AG04450 (cell line): ENCODE data around the gene TMEM143. TPM values are rescaled to one million over a fixed set of nuclear protein-coding genes. Genes with fewer than 3 reads are reported as not detected.
"Not testable (repeated sequence)": the region's sequence is repeated elsewhere in the genome, so short reads cannot be mapped to it uniquely, and the experiment has no call there.

Source experiments
- CTCF ChIA-PET: fragments of 300-600, 350-600 bp; formaldehyde crosslinking; extraction: SDS; loops from one replicate; lab custom pipeline; 2022; ENCODE audit warnings: antibody characterized with exemption, inconsistent platforms; lab: Charles Lee
- POLR2A ChIA-PET: fragments of 350-600 bp; formaldehyde crosslinking; extraction: SDS; loops from one replicate; lab custom pipeline; 2021; ENCODE audit warnings: antibody characterized with exemption, inconsistent platforms; lab: Yijun Ruan, JAX
- DNase-seq: peaks from one replicate; pipeline ENCODE4 v3.0.0-alpha.2; 2011; ENCODE audit warnings: low read depth, low spot score
- H3K27ac ChIP-seq: one replicate; pipeline ENCODE4 v1.5.1; 2012; ENCODE audit warnings: low read depth, low read length, control low read depth
- H3K27me3 ChIP-seq: one replicate; pipeline ENCODE4 v1.6.0; 2012; ENCODE audit warnings: low read length; ENCODE audit not compliant: control insufficient read depth, insufficient read depth
- H3K4me3 ChIP-seq: 2 replicates; pipeline ENCODE4 v1.5.1; 2011; ENCODE audit warnings: mild to moderate bottlenecking, low read depth, low read length, control low read depth
- H3K9me3 ChIP-seq: 2 replicates; pipeline ENCODE4 v1.5.1; 2012; ENCODE audit warnings: low read length; ENCODE audit not compliant: control insufficient read depth, insufficient read depth
- polyA plus RNA-seq: library from polyadenylated mRNA; depleted of rRNA; stranded (reverse); fragments of >200 nt; gene quantifications from 2 replicates; pipeline ENCODE4 v1.2.3, GENCODE V29; 2011
- TF ChIP-seq, protein P1 (sequence below): IDR thresholded peaks from 2 replicates; pipeline ENCODE4 v1.5.1; 2011; ENCODE audit warnings: low read depth, low read length, control low read depth, inconsistent platforms

TMEM143 gene
- polyA plus RNA-seq, 1 experiment = 5.1 TPM

DNA sequence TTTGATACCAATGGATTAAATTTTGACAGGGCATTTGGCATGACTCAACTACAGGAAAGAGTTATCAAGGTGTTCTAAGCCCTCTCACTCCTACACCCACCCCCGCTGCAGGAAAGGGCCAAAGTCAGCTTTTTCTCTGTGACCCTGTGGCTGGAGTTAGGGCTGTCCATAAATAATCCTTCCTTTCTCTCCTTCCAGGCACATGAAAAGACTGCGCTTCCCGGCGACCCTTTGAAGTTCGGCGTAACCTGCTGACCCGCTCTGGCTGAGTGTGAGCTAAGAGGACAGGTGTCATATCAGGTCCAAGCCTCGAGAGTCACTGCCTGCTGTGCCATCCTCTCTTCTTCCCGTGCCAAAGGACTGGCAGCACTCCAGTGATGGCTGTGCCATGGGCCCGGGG lies 68.3 kb downstream of the TMEM143 start:
- H3K27me3 ChIP-seq = no peaks in the 10 kb centered on the region
- ChIA-PET CTCF (interaction anchor here (1.4 kb wide), 1 partner anchor 28 kb away, joined by 3 read pairs; no protein-coding TSS in a partner anchor), POLR2A (no interaction called here)
- no peak for DNase-seq
- TF ChIP-seq, protein P1, sequence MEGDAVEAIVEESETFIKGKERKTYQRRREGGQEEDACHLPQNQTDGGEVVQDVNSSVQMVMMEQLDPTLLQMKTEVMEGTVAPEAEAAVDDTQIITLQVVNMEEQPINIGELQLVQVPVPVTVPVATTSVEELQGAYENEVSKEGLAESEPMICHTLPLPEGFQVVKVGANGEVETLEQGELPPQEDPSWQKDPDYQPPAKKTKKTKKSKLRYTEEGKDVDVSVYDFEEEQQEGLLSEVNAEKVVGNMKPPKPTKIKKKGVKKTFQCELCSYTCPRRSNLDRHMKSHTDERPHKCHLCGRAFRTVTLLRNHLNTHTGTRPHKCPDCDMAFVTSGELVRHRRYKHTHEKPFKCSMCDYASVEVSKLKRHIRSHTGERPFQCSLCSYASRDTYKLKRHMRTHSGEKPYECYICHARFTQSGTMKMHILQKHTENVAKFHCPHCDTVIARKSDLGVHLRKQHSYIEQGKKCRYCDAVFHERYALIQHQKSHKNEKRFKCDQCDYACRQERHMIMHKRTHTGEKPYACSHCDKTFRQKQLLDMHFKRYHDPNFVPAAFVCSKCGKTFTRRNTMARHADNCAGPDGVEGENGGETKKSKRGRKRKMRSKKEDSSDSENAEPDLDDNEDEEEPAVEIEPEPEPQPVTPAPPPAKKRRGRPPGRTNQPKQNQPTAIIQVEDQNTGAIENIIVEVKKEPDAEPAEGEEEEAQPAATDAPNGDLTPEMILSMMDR = no peak
- H3K4me3 ChIP-seq = no peak overlapping the region
- H3K9me3 ChIP-seq = peaks cover 2% of the 10 kb centered on the region; the same call in 1 of the 2 replicates
- H3K27ac ChIP-seq = no peak overlapping the region

DNA sequence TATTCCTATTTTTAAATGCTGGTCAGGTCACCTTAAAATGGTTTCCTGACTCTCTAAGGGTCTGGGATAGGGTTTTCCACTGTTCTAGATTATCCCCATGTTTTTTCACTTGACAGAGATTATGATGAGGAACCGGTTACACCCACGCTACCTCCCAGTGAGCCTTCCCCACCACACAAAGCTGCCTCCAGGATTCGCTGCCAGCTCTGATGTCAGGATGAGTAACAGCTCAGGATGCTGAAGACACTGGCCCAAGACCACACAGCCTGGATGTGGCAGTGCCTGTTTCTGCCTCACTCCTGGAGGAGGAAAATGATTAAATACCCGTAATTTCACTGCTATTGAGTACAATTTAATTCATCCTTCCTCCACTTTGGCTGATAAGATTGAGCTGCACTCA lies 70.9 kb downstream of the TMEM143 start:
- no peaks in the 10 kb centered on the region for H3K9me3 ChIP-seq
- DNase-seq = no peak
- H3K27me3 ChIP-seq = no peaks in the 10 kb centered on the region
- H3K4me3 ChIP-seq = no peak overlapping the region
- TF ChIP-seq, protein P1 = no peak
- POLR2A ChIA-PET = interaction anchor here (0.8 to 1.2 kb wide), 2 partner anchors 24 to 26 kb away, joined by 3 read pairs; no protein-coding TSS in a partner anchor
- CTCF ChIA-PET = interaction anchor here (0.7 to 1.3 kb wide), 4 partner anchors 26 to 328 kb away, joined by 3 to 6 read pairs (median 3); partner anchors contain the start of gene KDELR1
- no peak overlapping the region for H3K27ac ChIP-seq

DNA sequence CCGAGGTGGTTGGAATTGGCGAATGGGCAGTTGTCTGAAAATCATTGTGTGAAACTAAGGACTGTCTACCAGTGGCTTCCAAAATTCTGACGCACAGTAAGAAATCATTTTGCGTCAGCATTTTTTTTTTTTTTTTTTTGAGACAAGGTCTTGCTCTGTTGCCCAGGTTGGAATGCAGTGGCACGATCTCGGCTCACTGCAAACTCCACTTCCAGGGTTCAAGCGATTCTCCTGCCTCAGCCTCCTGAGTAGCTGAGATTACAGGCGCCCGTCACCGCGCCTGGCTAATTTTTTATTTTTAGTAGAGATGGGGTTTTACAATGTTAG lies 72.3 kb downstream of the TMEM143 start:
- H3K4me3 ChIP-seq, DNase-seq, H3K9me3 ChIP-seq, POLR2A ChIA-PET, H3K27me3 ChIP-seq, H3K27ac ChIP-seq: not testable (repeated sequence)
- CTCF ChIA-PET = interaction anchor here (0.7 to 3.4 kb wide), 15 partner anchors 19 to 181 kb away, joined by 3 to 37 read pairs (median 5); partner anchors contain the start of genes PLA2G4C and ZNF114

DNA sequence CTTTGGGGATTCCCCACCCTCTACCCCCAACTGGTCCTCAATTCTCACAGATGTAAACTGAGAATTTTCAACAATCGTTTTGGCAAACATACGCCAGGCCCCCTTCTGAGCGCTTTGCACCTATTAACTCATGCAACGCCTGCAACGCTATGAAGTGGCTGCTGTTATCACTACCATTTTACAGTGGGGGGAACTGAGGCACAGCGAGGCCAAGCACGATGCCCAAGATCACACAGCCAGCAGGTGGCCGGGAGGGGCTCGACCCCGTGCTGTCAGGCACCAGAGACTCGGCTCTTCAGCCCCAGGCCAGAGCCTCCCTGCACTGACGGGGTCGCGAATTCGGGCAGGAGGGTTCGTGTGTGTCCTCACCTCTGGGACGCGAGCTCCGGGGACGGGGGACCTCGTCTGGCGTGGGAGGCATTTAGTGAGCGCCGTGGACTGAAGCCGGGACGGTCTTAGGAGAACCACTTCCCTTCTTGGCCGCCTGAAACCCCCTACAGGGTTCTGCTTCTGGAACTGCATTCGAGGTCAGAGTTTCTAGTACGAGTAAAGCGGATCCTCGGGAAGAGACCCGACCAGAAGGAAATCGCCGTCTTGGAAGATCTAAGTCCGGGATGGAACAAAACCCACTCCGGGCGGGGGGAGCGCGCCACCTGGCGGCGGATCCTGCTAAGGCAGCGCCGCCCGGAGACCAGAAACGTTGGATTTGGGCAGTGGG lies 72.8 kb downstream of the TMEM143 start:
- Histone ChIP-seq H3K27me3 (no peaks in the 10 kb centered on the region), H3K9me3 (peaks cover 13% of the 10 kb centered on the region), H3K4me3 (peak overlapping the region; percentile 63), H3K27ac (peak overlapping the region; percentile 83)
- CTCF ChIA-PET = interaction anchor here (0.7 to 3.4 kb wide), 10 partner anchors 15 to 329 kb away, joined by 3 to 37 read pairs (median 5); partner anchors contain the start of gene ZNF114
- TF ChIP-seq, protein P1 = peak; percentile 98
- POLR2A ChIA-PET = interaction anchor here (0.8 kb wide), 1 partner anchor 19 kb away, joined by 3 read pairs; no protein-coding TSS in a partner anchor
- DNase-seq = no peak

DNA sequence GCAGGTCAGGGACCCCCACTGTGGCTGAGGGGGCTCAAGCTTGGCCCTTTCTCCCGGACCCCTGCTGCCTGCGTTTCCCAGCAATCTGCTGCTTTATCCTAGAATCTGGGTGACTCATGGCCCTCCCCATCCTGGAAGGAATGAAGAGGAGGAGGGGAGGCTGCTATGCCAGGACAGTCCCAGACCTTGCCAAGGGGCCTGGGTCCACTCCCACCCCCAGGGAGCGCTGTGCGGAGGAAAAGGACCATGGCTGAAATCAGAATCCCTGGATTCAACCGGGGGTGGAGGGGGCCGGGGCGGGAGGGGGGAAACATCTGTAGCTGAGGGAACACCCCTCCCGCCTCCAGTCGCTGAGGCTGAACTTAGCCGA lies 73.4 kb downstream of the TMEM143 start:
- ChIA-PET CTCF (interaction anchor here (0.7 to 3.4 kb wide), 10 partner anchors 15 to 328 kb away, joined by 3 to 37 read pairs (median 5); partner anchors contain the start of genes CARD8 and ZNF114), POLR2A (interaction anchor here (0.8 to 0.9 kb wide), 2 partner anchors 19 to 42 kb away, joined by 3 read pairs; no protein-coding TSS in a partner anchor)
- Histone ChIP-seq H3K27me3 (no peaks in the 10 kb centered on the region), H3K27ac (peak overlapping the region; percentile 83), H3K4me3 (peak overlapping the region; percentile 63), H3K9me3 (peaks cover 14% of the 10 kb centered on the region)
- DNase-seq = no peak
- TF ChIP-seq, protein P1 = peak; percentile 37; the same call in 1 of the 2 replicates
